HG03558 (cell line): ENCODE data around the gene FCN1.

Experiments used
- ATAC-seq: cut with Tn5 transposase; IDR thresholded peaks from one replicate; pipeline ENCODE4 v1.9.1; 2021; ENCODE audit warnings: moderate number of reproducible peaks; ENCODE audit not compliant: unreplicated experiment; ENCODE audit errors: extremely low read depth

FCN1 gene

DNA sequence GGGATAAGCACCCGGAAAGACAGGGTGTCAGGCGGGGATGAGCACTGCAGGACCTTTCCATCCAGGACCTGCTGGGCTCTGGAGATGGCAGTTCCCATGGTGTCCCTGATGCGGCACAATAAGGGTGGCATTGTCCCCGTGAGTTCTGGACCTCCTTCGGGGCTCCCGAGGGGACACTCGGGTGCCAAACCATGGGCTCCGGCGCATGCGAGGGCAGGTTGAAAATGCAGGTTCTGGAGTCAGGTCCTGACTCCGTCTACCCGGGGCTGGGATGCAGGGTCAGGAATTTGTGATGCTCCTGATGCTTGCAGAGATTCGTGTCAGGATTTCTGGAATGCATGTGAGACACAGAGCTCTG, 36.4 kb downstream of the FCN1 start:
- ATAC-seq = no peak

DNA sequence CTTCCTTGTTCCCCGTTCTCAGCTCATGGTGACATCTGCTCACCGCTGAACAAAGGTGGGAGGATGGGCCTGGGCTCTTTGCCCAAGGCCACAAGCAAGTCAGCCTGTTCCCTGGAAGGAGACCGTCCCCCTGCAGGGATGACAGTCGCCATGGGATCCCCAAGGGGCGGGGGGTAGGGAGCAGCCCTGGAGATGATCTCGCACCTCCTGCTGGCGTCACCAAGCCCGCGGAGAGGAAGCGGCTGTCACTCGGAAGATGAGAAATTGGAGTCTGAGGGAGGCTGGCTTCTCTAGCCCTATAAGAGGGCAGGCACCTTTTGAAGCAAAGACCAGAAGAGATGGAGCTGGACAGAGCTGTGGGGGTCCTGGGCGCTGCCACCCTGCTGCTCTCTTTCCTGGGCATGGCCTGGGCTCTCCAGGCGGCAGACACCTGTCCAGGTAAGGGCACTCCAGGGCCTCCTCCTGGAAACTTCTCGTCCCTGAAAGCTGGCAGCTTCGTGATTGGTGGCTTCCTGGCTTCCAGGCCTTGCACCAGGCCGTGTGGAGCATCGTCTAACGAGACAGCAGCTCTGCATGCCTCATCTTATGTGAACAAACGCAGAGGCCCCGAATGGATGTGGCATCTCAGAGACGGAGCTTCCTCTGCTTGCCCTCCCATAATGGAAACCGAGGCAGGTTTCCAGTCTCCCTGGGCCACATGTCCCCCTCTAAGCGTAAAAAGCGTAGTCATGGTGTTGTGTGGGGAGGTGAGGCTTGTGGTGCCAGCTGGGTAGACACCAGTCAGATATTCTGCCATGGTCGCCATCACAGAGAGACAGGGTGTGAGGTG, 37.0 kb downstream of the FCN1 start, which contains the start of gene FCN2:
TSS of gene FCN2 (plus strand) at position 327 of the 829 bp plus-strand sequence. CDS start at position 339, 12 bp downstream.
- ATAC-seq = no peak

DNA sequence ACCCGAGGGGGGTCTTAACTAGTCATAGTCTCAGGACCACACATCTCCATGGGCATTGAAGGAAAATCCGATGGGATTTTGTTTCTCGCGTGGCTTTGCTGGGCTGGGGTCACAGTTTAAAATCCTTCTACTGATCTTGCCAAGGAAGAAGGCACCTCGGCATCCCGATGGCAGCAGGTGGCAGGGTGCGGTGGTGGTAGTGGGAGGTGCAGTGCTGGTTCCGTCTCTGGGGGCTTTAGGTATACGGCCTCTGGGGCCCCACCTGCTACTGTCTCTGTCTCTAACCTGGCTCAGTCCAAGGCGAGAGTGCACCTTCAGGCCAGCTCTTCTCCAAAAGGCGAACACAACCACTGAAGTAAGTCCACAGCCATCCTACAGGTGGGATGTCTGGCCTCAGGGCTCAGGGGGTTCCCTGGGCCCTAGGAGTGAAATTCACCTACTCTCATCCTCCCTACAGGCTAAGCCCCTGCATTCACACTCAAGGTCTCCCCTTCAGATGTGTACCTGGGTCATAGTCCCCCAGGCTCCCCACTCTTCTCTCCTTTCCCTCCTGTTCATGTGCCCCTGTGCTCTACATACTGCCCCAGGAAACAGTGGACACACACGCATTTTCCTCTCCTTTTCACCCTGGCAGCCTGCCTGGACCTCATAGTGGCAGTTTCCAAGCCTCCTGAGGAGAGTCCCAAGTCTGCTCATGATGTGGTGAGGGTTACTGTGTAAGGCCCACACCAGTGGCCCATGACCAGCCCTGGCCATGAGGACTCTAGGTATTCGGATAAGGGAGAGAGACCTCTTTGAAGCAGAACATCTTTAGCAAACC, 37.8 kb downstream of the FCN1 start:
- no peak for ATAC-seq

DNA sequence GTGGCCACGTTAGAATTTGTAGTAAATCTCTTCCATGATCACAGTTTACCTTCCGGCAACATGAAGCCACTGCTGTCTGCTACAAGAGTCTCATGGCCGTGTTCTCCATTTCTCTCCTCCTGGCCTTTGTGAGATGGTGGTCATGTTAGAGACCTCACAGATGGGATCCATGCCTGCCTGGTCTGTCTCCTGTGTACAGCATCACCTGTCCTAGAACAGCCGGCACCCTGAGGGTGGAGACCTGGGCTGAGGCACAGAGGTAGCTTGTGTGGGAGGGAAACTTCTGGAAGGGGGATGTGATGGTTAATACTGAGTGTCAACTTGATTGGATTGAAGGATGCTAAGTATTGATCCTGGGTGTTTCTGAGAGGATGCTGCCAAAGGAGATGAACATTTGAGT, 40.2 kb downstream of the FCN1 start:
- no peak for ATAC-seq

DNA sequence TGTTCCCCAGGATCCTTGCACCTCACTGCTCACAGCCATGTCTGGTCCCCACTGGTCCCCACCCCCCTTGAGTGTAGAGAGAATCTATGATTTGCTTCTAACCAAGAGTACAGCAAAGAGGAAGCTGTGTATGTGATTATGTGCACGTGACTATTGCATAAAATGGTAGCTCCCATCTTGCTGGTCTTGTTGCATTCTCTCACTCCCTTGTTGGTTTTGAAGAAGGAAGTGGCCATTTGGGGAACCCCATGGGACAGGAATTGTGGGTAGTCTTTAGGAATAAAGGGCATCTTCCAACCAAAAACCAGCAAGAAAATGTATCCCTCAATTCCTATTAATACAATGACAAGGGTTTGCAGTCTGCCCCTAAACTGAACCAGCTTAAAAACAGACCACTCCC, 42.3 kb downstream of the FCN1 start:
- no peak for ATAC-seq

DNA sequence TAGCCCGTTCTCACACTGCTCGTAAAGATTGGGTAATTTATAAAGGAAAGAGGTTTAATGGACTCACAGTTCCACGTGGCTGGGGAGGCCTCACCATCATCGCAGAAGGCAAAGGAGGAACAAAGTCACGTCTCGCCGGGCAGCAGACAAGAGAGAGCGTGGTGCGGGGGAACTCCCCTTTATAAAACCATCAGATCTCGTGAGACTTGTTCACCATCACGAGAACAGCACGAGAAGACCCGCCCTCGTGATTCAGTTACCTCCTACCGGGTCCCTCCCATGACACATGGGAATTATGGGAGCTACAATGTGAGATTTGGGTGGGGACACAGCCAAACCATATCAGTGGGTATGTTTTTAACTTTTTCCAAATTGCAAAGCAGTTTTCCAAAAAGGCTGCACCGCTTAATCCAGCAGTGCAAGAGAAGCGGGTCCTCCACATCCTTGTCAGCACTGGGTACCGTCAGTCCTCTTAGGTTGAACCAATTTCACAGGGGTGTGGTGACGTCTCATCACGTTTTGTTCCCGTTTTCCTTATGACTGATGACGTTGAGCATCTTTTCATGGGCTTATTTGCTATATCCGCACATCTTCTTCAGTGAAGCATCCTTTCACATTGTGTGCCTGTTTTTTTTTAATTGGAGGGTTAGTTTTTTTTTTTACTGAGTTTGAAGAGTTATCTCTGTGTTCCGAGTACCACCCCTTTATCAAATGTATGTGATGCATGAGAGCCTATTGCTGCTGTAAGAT, 45.1 kb downstream of the FCN1 start:
- no peak for ATAC-seq

DNA sequence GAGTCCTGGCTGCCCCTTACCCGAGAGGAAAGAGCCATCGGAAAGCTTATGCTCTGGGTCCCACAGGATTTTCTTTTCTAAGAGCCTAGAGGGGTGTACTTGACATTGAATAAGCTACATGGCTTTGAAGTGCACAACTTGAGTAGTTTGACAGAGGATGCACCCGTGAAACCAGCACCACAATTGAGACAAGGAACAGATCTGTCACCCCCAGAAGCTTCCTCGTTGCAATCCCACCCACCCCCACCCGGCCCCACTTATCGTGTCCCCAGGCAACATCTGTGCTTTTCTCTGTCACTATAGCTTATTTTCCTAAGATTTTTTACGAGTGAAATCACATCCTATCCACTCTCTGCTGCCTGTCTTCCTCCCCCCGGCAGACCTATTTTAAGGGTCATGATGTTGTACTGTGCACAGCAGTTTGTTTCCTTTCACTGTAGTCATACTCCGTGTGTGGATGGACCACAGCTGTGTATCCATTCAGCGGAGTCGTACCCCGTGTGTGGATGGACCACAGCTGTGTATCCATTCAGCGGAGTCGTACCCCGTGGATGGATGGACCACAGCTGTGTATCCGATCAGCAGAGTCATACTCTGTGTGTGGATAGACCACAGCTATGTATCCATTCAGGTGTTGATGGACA, 45.9 kb downstream of the FCN1 start:
- no peak for ATAC-seq

DNA sequence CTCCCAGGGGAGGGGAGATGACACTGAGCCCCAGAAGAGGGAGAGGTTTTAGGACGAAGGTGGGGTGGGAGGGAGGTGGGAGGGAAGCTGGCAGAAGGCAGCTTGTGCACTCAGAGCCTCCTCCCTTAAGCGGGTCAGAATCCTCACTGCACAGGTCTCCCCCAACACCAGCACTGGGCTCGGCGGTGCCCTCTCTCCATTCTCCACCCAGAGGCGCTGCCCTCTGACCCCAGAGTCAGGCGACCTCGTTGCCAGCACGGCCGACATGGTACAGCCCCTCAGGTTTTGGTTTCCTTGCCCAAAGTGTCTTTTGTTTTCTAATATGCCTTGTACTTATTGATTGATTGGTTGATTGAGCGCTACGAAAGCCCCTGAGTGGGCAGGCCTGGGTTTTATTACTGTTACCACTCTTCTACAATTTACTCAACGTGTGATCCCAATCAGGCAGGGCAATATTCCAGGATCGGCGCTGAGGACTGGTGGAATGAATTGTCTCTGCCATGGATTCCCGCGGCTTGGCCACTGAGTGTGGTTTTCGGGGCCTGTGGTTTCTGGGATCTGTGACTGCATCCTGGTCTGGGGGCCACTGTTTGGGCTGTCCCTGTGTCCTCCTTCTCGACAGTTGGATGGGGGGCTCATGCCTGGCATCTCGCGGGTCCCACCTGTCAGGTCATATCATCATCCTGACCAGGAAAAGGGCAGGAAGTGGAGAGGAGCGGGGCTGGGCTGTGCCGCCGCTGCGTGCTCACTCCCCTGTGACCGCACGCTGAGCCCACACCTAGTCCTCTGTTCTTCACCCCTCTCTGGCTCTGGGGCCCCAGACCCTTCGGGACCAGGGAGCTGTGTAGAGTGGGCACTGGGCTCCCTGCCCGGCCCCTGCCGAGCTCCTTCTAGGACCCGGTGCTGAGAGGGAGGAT, 46.7 kb downstream of the FCN1 start:
- ATAC-seq = no peak

DNA sequence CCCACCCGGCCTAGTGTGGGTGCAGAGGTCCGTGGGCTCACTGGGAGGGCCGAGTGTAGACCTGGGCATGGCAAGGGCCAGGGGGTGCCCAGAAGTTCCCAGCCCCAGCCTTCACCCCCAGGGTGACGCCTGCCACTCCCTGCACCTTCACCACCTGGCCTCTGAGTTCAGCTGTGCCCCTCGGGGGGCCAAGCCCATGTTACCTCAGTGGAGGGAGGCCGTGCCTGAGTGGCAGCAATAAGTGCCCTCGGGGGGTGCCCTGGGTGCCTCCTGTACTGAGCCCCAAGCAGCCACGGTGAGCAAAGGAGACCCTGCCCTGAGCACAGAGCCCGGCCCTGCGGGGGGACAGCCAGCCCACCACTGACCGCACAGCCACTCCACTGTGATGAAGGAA, 47.4 kb downstream of the FCN1 start:
- no peak for ATAC-seq

DNA sequence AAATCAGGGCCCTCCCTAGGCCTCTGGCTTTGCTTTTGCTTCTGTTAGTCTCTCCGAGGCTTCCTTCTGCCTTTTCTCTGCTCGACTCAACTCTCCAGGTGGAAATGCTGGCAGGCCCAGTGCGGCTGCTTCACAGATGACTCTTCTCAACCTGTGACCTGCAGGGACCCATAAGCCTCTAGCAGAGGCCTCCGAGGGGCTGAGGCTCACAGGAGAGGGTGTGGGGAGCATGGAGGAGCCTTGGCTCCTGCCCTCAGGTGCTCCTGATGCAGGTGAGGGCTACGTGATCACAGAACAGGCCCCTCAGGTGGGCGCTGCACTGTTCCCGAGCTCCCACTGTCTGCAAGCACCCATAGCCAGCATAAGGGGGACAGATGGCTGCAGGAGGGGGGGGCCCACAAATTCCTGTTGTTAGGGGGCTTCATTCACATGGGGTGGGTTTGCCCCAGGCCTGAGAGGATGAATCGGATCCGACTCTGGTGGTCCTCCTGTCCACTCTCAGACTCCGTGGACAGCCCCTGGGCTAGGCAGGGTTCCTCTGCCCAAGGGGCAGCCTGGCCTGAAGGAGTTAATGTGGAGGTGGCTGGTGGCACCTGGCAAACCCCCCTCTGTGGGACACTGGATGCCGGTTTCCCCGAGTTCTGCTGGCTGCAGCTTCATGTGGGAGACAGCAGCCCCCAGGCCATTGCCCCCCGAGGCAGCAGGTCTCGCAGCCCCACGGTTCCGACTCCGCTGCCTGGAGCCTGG, 48.0 kb downstream of the FCN1 start:
- ATAC-seq = no peak

DNA sequence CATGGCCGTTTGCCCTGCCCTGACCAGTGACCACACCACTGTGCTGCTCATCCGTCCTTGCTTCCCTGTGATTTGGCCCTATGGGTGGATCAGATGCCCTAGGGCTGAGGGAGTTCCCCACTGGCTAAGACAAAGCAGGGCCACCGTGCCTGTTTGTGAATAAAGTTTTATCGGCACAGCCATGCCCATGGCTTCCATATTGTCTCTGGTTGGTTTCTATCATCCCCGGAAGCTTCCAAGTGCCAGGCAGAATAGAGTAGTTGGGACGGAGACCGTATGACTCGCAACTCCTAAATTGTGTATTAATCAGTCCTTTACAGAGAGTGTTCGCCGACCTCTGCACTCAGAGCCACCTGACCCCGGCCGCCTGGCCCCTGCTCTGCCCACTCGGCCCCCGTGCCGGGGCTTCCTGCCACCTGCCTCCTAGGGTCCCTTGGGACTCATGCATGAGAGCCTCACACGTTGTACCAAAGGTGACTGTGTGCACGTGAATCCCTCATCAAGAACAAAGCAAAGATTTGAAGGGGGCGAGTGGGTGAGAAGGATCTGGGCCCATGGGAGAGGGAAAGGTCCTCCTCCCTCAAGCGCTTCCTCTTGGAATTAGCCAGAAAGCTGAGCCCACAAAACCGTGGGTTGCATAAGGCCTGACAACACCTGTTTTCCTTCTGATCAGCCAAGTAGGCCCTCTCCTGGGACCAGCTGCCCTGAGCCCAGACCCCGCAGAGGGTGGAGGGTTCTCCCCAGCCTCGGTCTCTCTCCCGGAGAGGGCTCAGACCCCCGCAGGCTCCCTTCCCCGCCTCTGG, 48.8 kb downstream of the FCN1 start:
- no peak for ATAC-seq

DNA sequence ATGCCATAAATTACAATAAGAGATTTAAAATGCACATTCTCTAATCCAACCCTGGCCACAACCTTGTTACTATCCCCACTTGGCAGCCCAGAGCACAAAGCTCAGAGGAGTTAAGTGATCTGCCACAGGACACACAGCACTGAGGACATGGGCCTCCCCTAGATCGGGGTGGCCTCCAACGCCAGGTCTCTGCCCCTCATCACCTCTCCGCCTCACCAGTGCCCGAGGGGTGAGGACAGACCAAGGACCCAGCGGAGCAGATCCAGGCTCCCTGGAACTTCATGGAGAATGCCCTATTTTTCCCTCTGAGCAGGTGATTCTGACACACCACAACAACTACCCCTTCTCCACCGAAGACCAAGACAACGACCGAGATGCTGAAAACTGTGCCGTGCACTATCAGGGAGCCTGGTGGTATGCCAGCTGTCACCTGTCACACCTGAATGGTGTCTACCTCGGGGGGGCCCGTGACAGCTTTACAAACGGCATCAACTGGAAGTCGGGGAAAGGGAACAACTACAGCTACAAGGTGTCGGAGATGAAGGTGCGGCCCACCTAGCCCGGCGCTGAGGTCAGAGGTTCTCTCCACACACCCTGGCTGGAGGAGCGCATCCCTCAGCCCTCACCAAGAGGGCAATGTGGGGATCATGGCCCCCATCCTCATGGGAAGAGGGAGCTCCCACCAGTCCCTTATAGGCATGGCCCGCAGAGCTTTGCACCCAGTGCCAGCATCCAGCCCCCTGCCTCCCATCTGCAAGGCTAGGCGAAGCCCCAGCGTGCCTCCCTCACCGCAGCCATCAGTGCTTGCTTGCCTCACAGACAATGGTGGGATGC, 49.6 kb downstream of the FCN1 start:
- no peak for ATAC-seq

DNA sequence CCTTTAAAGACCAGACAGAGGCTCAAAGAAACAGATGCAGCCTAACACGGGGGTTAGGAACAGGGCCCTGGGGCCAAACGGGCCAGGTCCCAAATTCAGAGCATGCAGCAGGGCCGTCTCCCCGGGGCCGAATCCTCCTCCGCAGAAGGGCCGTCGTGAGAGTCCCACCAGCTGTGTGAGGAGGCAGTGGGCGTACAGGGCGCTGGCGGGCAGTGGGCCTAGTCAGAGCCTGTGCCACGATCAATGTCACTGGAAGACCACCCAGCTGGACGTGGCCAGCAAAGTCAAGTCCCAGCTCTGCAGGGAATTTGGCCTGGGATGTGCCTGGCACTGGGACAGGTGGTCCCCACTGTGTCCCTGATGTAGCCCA, 52.9 kb downstream of the FCN1 start:
- no peak for ATAC-seq

DNA sequence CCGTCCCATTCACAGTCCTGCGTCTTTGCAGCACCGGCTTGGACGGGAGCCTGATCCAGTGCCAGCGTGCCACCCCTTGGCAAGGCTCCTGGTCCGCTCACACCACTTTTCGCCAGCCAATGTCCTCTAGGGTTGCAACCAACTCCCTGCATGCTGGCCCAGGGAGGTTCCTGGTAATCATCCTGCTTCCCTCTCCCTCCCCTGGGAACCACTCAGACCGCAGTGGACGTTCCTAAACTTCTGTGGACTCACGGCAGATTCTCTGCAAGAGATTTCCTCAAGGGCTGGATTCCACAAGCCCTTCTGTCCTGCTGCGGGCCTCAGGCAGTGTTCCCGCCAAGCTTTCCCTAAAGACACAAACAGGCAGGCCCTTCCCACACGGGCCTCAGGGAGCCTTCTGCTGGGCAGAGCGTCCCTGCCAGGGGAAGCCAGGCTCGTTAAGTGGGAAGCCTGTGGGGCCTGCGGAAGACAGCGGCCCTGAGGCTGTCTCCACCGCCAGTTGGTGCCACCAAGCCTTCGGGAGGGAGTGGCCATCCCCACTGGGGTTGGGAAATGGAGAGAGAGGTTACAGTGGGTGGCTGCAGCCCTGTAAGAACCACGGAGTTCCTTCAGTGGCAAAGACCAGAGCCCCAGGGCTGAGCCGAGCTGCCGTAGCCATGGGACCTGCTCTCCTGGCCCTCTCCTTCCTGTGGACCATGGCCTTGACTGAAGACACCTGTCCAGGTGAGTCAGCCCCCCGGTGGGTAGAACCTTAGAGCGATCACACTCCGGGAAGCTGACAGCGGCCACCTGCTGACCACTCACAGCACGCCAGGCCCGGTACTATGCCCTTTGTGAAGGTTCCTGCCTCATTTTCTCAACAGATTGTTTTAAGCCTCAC, 53.5 kb downstream of the FCN1 start:
- no peak for ATAC-seq

DNA sequence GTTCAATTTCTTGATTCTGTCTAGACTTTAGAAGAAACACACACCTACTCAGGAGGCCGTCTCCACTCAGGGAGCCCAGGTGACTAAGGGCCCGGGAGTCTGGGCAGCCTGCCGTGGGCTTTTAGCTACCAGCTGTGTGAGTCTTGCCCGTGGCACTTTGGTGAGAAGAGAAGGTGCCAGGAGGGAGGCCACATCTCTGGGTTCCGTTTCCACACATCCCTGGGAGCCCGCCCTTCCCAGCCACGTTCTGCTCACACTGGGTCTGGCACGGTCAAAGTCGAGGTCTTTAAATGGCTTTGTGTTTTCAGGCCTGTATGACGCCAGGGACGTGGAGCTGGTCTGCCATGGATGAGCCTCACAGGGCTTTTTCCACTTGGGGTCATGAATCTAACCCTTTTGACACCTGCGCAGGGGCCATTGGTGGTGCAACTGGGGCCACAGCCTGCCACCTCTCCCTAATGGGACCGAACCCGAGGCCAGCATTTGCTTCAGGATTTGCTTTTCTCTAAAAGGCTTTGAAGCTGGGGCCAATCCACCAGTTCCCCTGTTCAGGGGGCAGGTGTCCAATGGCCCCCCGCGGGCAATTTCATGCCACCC, 54.3 kb downstream of the FCN1 start:
- ATAC-seq = no peak
